Psoas muscle (tissue), 8 donors: ENCODE measurements around the gene KLF15. TPM values are rescaled to one million over a fixed set of nuclear protein-coding genes. Genes with fewer than 3 reads are reported as not detected.
A peak's percentile ranks its signal among the peaks of the same experiment; 100 is the strongest.

ENCODE experiments used
- ATAC-seq, 4 donors: fragments of 200-7000 bp; cut with Tn5 transposase; one replicate each; pipeline ENCODE4 v1.9.1; 2020; ENCODE audit warnings: moderate library complexity in 3 of 4, mild to moderate bottlenecking in 2 of 4
- DNase-seq, 2 donors: peaks; one replicate each; pipeline ENCODE4 v3.0.0-alpha.2; 2020
- H3K27ac ChIP-seq: fragments of 200-600 bp; one replicate; pipeline ENCODE4 v1.8.0; 2022
- H3K27me3 ChIP-seq, 3 donors: fragments of 200-600 bp in 1 of 3; one replicate each; pipeline versions ENCODE4 v1.6.1 to v1.8.0; 2013 to 2022; ENCODE audit warnings: low read length in 2 of 3, mild to moderate bottlenecking in 2 of 3, moderate library complexity in 1 of 3; ENCODE audit not compliant: insufficient read depth in 3 of 3
- H3K36me3 ChIP-seq, 2 donors: fragments of 200-600 bp in 1 of 2; one replicate each; pipeline versions ENCODE4 v1.6.1 to v1.8.0; 2013 to 2022; ENCODE audit warnings: low read depth in 1 of 2, mild to moderate bottlenecking in 1 of 2, moderate library complexity in 1 of 2; ENCODE audit not compliant: insufficient read depth in 1 of 2
- H3K4me1 ChIP-seq: fragments of 200-600 bp; one replicate; pipeline ENCODE4 v1.8.0; 2022
- H3K4me3 ChIP-seq: fragments of 200-600 bp; one replicate; pipeline ENCODE4 v1.8.0; 2022; ENCODE audit warnings: mild to moderate bottlenecking
- H3K9me3 ChIP-seq: fragments of 200-600 bp; one replicate; pipeline ENCODE4 v1.8.0; 2022
- WGBS, 3 donors: extraction: QIAGEN DNeasy Blood & Tissue Kit; methylation state at CpG; one replicate each; pipeline versions ENCODE4 v1.1.6 to v1.1.7; 2013; 5-methylcytosine and 5-hydroxymethylcytosine counted together
- intact Hi-C, 2 donors: fragments of 100-400 bp; cut with DNase I; formaldehyde crosslinking; loops; one replicate each; pipeline versions ENCODE4 v1.11.0 to v1.14.2; 2022
- long read RNA-seq, 2 donors: library from polyadenylated mRNA; unstranded; transcript quantifications; one replicate each; pipeline ENCODE4 v2.0.0, GENCODE V29; 2021
- polyA plus RNA-seq, 3 donors: library from polyadenylated mRNA; stranded (reverse); fragments of 200-250 nt; gene quantifications; one replicate each; pipeline ENCODE4 v1.2.3, GENCODE V29; 2013
- total RNA-seq, 4 donors: library from RNA; stranded (reverse); fragmentation: NEBNext Ultra II Directional in 2 of 4; extraction: Animal tissue kit (Norgen Biotek cat#: 25700) in 2 of 4; gene quantifications; one replicate each; pipeline versions ENCODE4 v1.2.1 to v1.2.4, GENCODE V29; 2021 to 2023
- TF ChIP-seq, protein P1 (sequence below): fragments of 200-600 bp; IDR thresholded peaks from one replicate; pipeline ENCODE4 v1.8.0; 2022; ENCODE audit warnings: antibody characterized with exemption
- donor health status: healthy with polysubstance abuse.
- donor health status: DM: no; HTN: no; CAD: no; lungs with moderate emphysema.
- donor health status: Bipolar disorder and iron deficiency.
- donor health status: healthy.
- donor health status: DM: yes; HTN: yes; CAD: no.
- donor health status: DM: no; HTN: no; CAD: no.
- donor health status: DM: no; HTN: no; CAD: no.
- donor health status: DM: yes; HTN: yes; CAD: no.

Gene KLF15
- 10 to 100 TPM; 13.2 to 64.0 (median 33.0) TPM for total RNA-seq
- polyA plus RNA-seq = 10 to 100 TPM; 13.4 to 77.6 (median 44.0) TPM
- long read RNA-seq, donor 1 = 0 reads
- long read RNA-seq, donor 2, partial matches to known transcripts = 8 of 13 reads
- long read RNA-seq, donor 2, other reads (novel, unspliced or antisense) = 2 of 13 reads

DNA sequence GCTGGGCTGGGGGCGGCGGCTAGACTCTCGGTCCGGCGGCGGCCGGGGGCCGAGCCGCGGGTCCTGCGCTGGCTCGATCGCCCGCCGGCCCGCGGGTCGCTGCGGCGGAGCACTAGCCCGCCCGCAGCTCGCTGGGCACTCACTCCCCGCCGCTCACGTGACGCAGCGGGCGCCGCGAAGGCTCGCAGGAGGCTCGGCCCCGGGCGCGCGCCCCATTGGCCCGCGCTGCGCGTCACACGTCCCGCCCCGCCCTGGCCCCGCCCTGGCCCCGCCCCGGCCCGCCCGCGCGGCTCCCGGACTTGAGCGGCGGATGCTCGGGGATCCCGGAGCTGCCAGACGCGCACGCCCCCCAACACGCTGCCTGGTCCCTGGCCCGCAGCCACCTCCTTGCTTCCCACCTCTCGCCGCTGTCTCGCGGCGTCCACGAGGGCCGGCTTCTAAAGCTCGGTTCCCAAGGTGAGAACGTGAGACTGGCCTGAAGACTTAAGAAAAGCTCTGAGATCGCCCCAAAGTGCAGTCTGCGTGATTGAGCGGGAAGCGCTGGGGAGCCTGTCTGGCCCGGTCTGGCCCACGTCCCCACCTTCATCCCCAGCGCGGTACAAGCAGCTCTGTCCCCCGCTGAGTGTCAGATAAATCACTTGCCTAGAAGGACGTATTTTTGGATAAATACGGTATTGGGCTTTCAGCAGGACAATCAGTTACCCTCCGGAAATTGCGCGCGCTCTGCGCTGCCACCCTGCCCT is at the start of gene KLF15:
Gene KLF15 (minus strand): TSS at position 114 of the 743 bp plus-strand sequence. CDS start 4,486 bp downstream, outside the sequence.
- Histone ChIP-seq H3K36me3 (peaks cover 0 to under 1% of the 10 kb centered on the region in 2 donors), H3K27me3 (no peaks in the 10 kb centered on the region), H3K4me3 (peak within 1 kb of the TSS; percentile 74), H3K9me3 (no peaks in the 10 kb centered on the region), H3K27ac (peak within 1 kb of the TSS; percentile 99), H3K4me1 (peaks cover 43% of the 10 kb centered on the region)
- peak; percentile 92 to 95 for DNase-seq
- WGBS, 3 donors = 0 to 1% (median 0%) methylated on average over 41 to 86 of the region's 86 CpGs
- peak; percentile 68 to 75 (median 70) for ATAC-seq
- TF ChIP-seq, protein P1, sequence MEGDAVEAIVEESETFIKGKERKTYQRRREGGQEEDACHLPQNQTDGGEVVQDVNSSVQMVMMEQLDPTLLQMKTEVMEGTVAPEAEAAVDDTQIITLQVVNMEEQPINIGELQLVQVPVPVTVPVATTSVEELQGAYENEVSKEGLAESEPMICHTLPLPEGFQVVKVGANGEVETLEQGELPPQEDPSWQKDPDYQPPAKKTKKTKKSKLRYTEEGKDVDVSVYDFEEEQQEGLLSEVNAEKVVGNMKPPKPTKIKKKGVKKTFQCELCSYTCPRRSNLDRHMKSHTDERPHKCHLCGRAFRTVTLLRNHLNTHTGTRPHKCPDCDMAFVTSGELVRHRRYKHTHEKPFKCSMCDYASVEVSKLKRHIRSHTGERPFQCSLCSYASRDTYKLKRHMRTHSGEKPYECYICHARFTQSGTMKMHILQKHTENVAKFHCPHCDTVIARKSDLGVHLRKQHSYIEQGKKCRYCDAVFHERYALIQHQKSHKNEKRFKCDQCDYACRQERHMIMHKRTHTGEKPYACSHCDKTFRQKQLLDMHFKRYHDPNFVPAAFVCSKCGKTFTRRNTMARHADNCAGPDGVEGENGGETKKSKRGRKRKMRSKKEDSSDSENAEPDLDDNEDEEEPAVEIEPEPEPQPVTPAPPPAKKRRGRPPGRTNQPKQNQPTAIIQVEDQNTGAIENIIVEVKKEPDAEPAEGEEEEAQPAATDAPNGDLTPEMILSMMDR = no peak
- intact Hi-C loops = loop anchor here (5.0 to 10.0 kb wide), 2 partner anchors 95 to 117 kb away; partner anchors contain the start of gene ZXDC (in 1 of the 2)

DNA sequence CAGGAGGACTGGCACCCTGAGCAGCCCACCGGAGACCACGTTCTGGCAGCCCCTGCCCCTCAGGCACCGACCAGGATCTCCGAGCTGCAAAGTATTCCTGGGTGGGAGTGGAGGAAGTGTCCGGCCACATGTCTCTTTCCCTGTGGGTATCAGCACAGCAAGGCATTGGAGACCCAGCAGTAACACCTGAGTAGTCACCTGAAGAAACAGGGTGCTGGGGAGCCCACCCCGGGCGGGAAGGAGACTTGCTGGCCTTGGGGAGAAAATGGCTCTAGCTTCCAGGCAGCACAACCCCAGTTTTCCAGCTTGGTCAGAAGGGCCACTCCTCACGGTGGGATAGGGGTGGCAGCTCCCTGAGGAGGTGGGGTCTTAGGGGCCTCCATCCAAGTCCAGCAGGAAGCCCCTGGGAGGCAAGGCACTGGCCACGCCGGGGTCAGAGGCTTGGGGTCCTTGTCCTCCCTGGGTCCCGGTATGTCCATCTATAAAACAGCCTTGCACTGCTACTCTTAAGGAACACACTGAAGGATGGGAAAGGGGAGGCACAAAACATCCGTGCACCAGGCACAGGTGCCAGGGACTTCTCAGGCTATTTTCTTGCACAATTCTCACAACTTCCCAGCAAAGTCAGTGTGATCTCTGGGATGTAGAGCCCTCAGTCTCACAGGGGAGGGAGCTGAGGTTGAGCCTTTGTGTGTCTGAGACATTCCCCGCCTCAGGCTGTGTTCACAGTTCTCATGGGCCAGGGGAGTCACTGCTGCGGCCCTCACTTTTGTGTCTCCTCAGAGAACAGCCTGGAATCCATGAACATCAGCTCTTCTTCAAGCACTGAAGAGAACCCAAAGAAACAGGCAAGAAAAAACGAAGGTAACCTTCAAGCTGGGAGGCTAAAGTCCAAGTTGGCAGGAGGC is 49.4 kb upstream of the KLF15 start:
- TF ChIP-seq, protein P1 = no peak
- Histone ChIP-seq H3K4me3 (no peak overlapping the region), H3K36me3 (no peaks in the 10 kb centered on the region), H3K27me3 (peaks cover 0 to 21% (median 2%) of the 10 kb centered on the region in 3 donors), H3K9me3 (no peaks in the 10 kb centered on the region), H3K27ac (no peak overlapping the region), H3K4me1 (no peaks in the 10 kb centered on the region)
- ATAC-seq (no peak), DNase-seq (no peak)
- 80 to 82% (median 81%) methylated on average over 15 of the region's 15 CpGs for WGBS, 3 donors
- intact Hi-C loops = no loop called here

DNA sequence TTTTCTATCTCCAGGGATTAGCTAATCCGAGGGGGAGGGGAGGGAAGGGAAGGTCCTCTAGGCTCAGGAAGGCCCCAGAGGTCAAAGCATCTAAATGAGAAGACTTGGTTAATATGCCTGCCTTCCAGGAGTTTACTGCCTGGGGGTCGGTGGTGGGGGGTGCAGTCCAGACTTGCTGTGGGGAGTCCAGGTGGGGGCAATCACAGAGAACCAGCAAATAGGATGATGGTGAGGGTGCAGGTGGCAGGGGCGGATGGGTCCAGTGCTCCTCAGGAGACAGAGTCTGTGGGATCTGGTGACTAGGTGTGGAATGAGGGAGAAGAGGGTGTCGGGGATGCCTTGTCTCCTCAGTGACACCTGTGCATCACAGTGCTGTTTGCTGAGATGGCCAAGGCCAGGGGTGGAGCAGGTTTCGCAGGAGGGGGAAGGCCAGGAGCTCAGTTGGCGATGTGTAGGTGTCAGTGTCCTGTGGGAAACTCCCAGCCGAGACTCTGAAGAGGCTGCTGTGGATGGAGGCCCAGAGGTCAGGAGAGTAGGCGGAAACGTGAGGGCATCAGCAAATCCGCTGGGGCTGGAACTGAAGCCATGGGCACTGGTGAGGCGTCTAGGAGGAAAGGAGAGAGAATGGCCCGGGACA is 45.6 kb upstream of the KLF15 start:
- TF ChIP-seq, protein P1 = no peak
- Histone ChIP-seq H3K36me3 (no peaks in the 10 kb centered on the region), H3K9me3 (no peaks in the 10 kb centered on the region), H3K4me3 (no peak overlapping the region), H3K27ac (no peak overlapping the region), H3K4me1 (no peaks in the 10 kb centered on the region), H3K27me3 (peaks cover 0 to 7% (median 2%) of the 10 kb centered on the region in 3 donors)
- intact Hi-C loops = no loop called here
- 79 to 84% (median 79%) methylated on average over 12 of the region's 12 CpGs for WGBS, 3 donors
- ATAC-seq = no peak
- DNase-seq = no peak

DNA sequence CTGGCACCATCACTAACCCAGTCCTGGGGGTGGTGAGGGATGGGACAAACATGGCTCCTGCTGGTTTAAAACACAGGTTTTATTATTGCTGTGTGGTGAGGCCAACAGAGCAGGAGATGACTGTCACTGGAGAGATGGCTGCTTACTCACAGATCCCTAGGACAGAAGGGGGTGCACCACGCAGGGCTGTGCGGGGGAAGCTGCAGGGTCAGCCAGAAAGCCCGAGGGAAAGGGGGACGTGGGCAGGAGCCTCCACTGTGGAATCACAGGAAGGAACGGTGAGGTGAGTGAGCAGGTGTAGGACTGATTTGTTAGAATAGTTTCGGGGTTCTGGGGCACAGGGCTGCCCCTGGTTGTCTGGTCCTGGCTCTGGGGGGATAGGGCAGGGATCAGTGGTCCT is 45.0 kb upstream of the KLF15 start:
- H3K9me3 ChIP-seq = no peaks in the 10 kb centered on the region
- H3K36me3 ChIP-seq = no peaks in the 10 kb centered on the region
- ATAC-seq (no peak), DNase-seq (no peak)
- peaks cover 0 to 7% (median 0%) of the 10 kb centered on the region in 3 donors for H3K27me3 ChIP-seq
- no peaks in the 10 kb centered on the region for H3K4me1 ChIP-seq
- no peak overlapping the region for H3K27ac ChIP-seq
- no peak overlapping the region for H3K4me3 ChIP-seq
- intact Hi-C loops = no loop called here
- TF ChIP-seq, protein P1 = no peak
- 69 to 76% (median 70%) methylated on average over 6 of the region's 6 CpGs for WGBS, 3 donors
